Astrocyte (in vitro differentiated cells and primary cell): ENCODE data around the gene TMEM62. TPM values are rescaled to one million over a fixed set of nuclear protein-coding genes. Genes with fewer than 3 reads are reported as not detected.

ENCODE experiments used
- DNase-seq: peaks from one replicate; pipeline ENCODE4 v3.0.0-alpha.2; 2010; ENCODE audit warnings: low read depth
- FAIRE-seq: peaks from 2 replicates; lab custom pipeline; 2011; peaks lifted over from hg19 to GRCh38; lab: Jason Lieb, UNC
- H2AFZ ChIP-seq: 2 replicates; pipeline ENCODE4 v1.6.0; 2012; ENCODE audit warnings: low read depth, low read length, inconsistent platforms
- H3K27ac ChIP-seq: 2 replicates; pipeline ENCODE4 v1.5.1; 2011; ENCODE audit warnings: low read depth, low read length, inconsistent platforms
- H3K27me3 ChIP-seq: 2 replicates; pipeline ENCODE4 v1.6.0; 2011; ENCODE audit warnings: low read length, inconsistent platforms; ENCODE audit not compliant: insufficient read depth
- H3K36me3 ChIP-seq: 2 replicates; pipeline ENCODE4 v1.5.1; 2011; ENCODE audit warnings: low read length, inconsistent platforms; ENCODE audit not compliant: insufficient read depth
- H3K4me1 ChIP-seq: 2 replicates; pipeline ENCODE4 v1.5.1; 2011; ENCODE audit warnings: low read length, inconsistent platforms; ENCODE audit not compliant: insufficient read depth
- H3K4me2 ChIP-seq: 2 replicates; pipeline ENCODE4 v1.6.0; 2012; ENCODE audit warnings: low read length, inconsistent platforms
- H3K4me3 ChIP-seq: 2 replicates; pipeline ENCODE4 v1.5.1; 2011; ENCODE audit warnings: low read depth, mild to moderate bottlenecking, low read length, inconsistent platforms; ENCODE audit not compliant: insufficient read depth
- H3K79me2 ChIP-seq: 2 replicates; pipeline ENCODE4 v1.6.0; 2012; ENCODE audit warnings: mild to moderate bottlenecking, low read length, inconsistent platforms; ENCODE audit not compliant: insufficient read depth
- H3K9ac ChIP-seq: 2 replicates; pipeline ENCODE4 v1.6.0; 2012; ENCODE audit warnings: mild to moderate bottlenecking, low read length, inconsistent platforms
- H3K9me3 ChIP-seq: 2 replicates; pipeline ENCODE4 v1.5.1; 2012; ENCODE audit warnings: low read depth, mild to moderate bottlenecking, low read length, inconsistent platforms; ENCODE audit not compliant: insufficient read depth
- H4K20me1 ChIP-seq: 2 replicates; pipeline ENCODE4 v1.6.0; 2012; ENCODE audit warnings: low read length, inconsistent platforms; ENCODE audit not compliant: insufficient read depth
- H3K27ac Mint-ChIP-seq: one replicate; pipeline ENCODE4 v1.8.0; 2021; ENCODE audit warnings: mild to moderate bottlenecking, mixed read lengths; ENCODE audit not compliant: unreplicated experiment
- H3K27me3 Mint-ChIP-seq: one replicate; pipeline ENCODE4 v1.8.0; 2021; ENCODE audit warnings: low read depth, mixed read lengths; ENCODE audit not compliant: unreplicated experiment
- H3K36me3 Mint-ChIP-seq: one replicate; pipeline ENCODE4 v1.8.0; 2021; ENCODE audit warnings: low read depth, mixed read lengths; ENCODE audit not compliant: unreplicated experiment
- H3K4me1 Mint-ChIP-seq: one replicate; pipeline ENCODE4 v1.8.0; 2021; ENCODE audit warnings: low read depth, mixed read lengths; ENCODE audit not compliant: unreplicated experiment
- H3K4me3 Mint-ChIP-seq: one replicate; pipeline ENCODE4 v1.8.0; 2021; ENCODE audit warnings: mild to moderate bottlenecking, moderate library complexity, mixed read lengths; ENCODE audit not compliant: unreplicated experiment
- H3K9me3 Mint-ChIP-seq: one replicate; pipeline ENCODE4 v1.8.0; 2021; ENCODE audit warnings: mild to moderate bottlenecking, mixed read lengths; ENCODE audit not compliant: unreplicated experiment
- CTCF ChIP-seq: IDR thresholded peaks from 2 replicates; pipeline ENCODE4 v1.5.1; 2011; ENCODE audit warnings: low read depth, mild to moderate bottlenecking, inconsistent platforms, low read length, moderate library complexity; ENCODE audit not compliant: insufficient read depth
- EZH2 ChIP-seq: IDR thresholded peaks from 2 replicates; pipeline ENCODE4 v1.6.1; 2012; ENCODE audit warnings: mild to moderate bottlenecking, low read length, inconsistent platforms; ENCODE audit not compliant: insufficient read depth
- total RNA-seq: library from RNA; stranded (reverse); gene quantifications from 2 replicates; pipeline ENCODE4 v1.2.1, GENCODE V29; 2021

The TMEM62 gene
- total RNA-seq, 1 donor from 2014 or later, result 15.2 TPM

DNA sequence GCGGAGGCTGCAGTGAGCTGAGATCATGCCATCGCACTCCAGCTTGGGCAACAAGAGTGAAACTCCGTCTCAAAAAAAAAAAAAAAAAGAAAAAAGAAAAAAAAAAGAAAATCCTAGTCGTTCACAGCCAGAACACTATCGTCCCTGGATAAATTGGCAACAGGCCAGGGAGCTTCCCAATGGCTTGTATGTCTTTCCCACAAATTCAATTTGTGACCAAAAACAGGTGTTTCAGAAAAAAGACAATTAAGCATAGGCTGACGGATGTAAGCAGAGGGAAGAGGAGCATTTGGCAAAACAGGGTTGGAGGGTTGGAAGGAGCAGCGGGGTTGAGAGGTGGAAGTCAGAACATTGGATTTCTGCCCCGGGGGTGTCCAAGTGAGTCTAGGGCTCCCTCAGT is 78.9 kb downstream of the TMEM62 start:
- H3K9me3 Mint-ChIP-seq, result no peaks in the 10 kb centered on the region
- no peaks in the 10 kb centered on the region for H3K4me1 Mint-ChIP-seq
- Histone ChIP-seq H3K27me3 (peaks cover 28% of the 10 kb centered on the region), H2AFZ (no peak overlapping the region), H3K27ac (no peak overlapping the region), H3K4me1 (no peaks in the 10 kb centered on the region), H3K9me3 (no peaks in the 10 kb centered on the region), H3K4me3 (no peak overlapping the region), H3K36me3 (no peaks in the 10 kb centered on the region), H3K79me2 (no peaks in the 10 kb centered on the region), H4K20me1 (no peaks in the 10 kb centered on the region), H3K9ac (no peak overlapping the region), H3K4me2 (no peak overlapping the region)
- H3K27me3 Mint-ChIP-seq, result peaks cover 52% of the 10 kb centered on the region
- H3K27ac Mint-ChIP-seq, result no peak overlapping the region
- peaks cover 5% of the 10 kb centered on the region for H3K36me3 Mint-ChIP-seq
- DNase-seq, result no peak
- TF ChIP-seq CTCF, result no peak
- TF ChIP-seq EZH2, result no peak
- no peak overlapping the region for H3K4me3 Mint-ChIP-seq
- FAIRE-seq, result no peak

- no peaks in the 10 kb centered on the region for H3K4me1 Mint-ChIP-seq
- DNase-seq (no peak), FAIRE-seq (no peak)
- H4K20me1 ChIP-seq, result no peaks in the 10 kb centered on the region
- H3K27ac Mint-ChIP-seq, result no peak overlapping the region
- no peaks in the 10 kb centered on the region for H3K9me3 ChIP-seq
- H3K4me3 ChIP-seq, result no peak overlapping the region
- TF ChIP-seq CTCF, result no peak
- no peak for TF ChIP-seq EZH2
- H3K36me3 Mint-ChIP-seq, result peaks cover 5% of the 10 kb centered on the region
- no peaks in the 10 kb centered on the region for H3K4me1 ChIP-seq
- H3K27me3 ChIP-seq, result peaks cover 25% of the 10 kb centered on the region
- no peak overlapping the region for H2AFZ ChIP-seq
- peaks cover 49% of the 10 kb centered on the region for H3K27me3 Mint-ChIP-seq
- H3K9ac ChIP-seq, result no peak overlapping the region
- H3K36me3 ChIP-seq, result no peaks in the 10 kb centered on the region
- H3K9me3 Mint-ChIP-seq, result no peaks in the 10 kb centered on the region
- H3K79me2 ChIP-seq, result no peaks in the 10 kb centered on the region
- H3K4me3 Mint-ChIP-seq, result no peak overlapping the region
- H3K4me2 ChIP-seq, result no peak overlapping the region
- no peak overlapping the region for H3K27ac ChIP-seq
Measured at GRCh38 chr15:43212951-43213350, 79.6 kb downstream of the TMEM62 start.

- Histone ChIP-seq H3K4me2 (no peak overlapping the region), H3K4me3 (no peak overlapping the region), H2AFZ (no peak overlapping the region), H3K4me1 (no peaks in the 10 kb centered on the region), H3K9ac (no peak overlapping the region), H3K36me3 (no peaks in the 10 kb centered on the region), H3K27ac (no peak overlapping the region), H3K79me2 (no peaks in the 10 kb centered on the region), H4K20me1 (no peaks in the 10 kb centered on the region), H3K9me3 (no peaks in the 10 kb centered on the region), H3K27me3 (peaks cover 25% of the 10 kb centered on the region)
- no peak for TF ChIP-seq EZH2
- TF ChIP-seq CTCF, result no peak
- H3K27me3 Mint-ChIP-seq, result peaks cover 51% of the 10 kb centered on the region
- H3K27ac Mint-ChIP-seq, result no peak overlapping the region
- no peaks in the 10 kb centered on the region for H3K9me3 Mint-ChIP-seq
- FAIRE-seq (no peak), DNase-seq (no peak)
- no peak overlapping the region for H3K4me3 Mint-ChIP-seq
- no peaks in the 10 kb centered on the region for H3K4me1 Mint-ChIP-seq
- peaks cover 5% of the 10 kb centered on the region for H3K36me3 Mint-ChIP-seq
Measured at GRCh38 chr15:43213466-43213865, 80.1 kb downstream of the TMEM62 start.
